Ovary (tissue), 3 donors: Measurements from ENCODE around the gene TMEM145.

Experiments
- EP300 ChIP-seq: sonication (generic); formaldehyde crosslinking; IDR thresholded peaks from one replicate; pipeline ENCODE4 v1.6.1; 2017; ENCODE audit warnings: antibody characterized with exemption
- POLR2A ChIP-seq: fragments of 450-650 bp; IDR thresholded peaks from one replicate; pipeline ENCODE4 v1.6.1; 2017; ENCODE audit warnings: antibody characterized with exemption, mild to moderate bottlenecking, moderate library complexity
- TF ChIP-seq, protein P1 (sequence below), 3 donors: fragments of 450-650 bp in 2 of 3; fragments of 200-600 bp in 1 of 3; IDR thresholded peaks; one replicate each; pipeline versions ENCODE4 v1.5.1 to v1.8.0; 2016 to 2022; ENCODE audit warnings: antibody characterized with exemption in 3 of 3, mild to moderate bottlenecking in 1 of 3
- donor health status: DM: no; HTN: no; CAD: no.

DNA sequence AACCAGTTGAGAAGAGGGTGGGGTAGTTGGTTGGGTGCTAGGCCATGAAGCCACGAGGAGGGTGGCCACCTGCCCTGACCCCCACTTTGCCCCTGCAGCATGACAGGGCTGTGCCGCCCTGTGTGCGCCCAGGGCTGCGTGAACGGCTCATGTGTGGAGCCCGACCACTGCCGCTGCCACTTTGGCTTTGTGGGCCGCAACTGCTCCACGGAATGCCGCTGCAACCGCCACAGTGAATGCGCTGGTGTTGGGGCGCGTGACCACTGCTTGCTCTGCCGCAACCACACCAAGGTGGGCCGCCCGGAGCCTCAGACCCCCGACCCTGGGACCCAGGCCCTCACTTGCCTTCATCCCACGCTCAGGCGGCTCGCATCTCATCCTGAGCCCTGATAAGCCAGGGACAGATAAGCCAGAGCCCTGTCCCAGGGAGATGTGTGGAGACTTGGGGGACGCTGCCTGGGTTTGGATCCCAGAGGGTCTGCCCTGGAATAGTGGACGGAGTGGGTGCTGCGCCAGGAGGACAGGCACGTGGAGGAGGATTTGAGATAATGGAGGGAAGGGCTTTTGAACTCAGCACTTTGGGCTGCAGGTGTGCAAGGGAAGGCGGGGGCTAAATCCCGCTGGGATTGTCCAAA lies 56.4 kb downstream of the TMEM145 start:
- TF ChIP-seq POLR2A (no peak), EP300 (no peak)
- TF ChIP-seq, protein P1, sequence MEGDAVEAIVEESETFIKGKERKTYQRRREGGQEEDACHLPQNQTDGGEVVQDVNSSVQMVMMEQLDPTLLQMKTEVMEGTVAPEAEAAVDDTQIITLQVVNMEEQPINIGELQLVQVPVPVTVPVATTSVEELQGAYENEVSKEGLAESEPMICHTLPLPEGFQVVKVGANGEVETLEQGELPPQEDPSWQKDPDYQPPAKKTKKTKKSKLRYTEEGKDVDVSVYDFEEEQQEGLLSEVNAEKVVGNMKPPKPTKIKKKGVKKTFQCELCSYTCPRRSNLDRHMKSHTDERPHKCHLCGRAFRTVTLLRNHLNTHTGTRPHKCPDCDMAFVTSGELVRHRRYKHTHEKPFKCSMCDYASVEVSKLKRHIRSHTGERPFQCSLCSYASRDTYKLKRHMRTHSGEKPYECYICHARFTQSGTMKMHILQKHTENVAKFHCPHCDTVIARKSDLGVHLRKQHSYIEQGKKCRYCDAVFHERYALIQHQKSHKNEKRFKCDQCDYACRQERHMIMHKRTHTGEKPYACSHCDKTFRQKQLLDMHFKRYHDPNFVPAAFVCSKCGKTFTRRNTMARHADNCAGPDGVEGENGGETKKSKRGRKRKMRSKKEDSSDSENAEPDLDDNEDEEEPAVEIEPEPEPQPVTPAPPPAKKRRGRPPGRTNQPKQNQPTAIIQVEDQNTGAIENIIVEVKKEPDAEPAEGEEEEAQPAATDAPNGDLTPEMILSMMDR (IDR thresholded peaks at IDR 0.05) = no peak
